Peyer's patch (tissue), 4 donors: ENCODE measurements around the gene MAML3. TPM values are rescaled to one million over a fixed set of nuclear protein-coding genes. Genes with fewer than 3 reads are reported as not detected.

Experiments used
- DNase-seq, 3 donors: peaks; one replicate each; pipeline ENCODE4 v3.0.0-alpha.2; 2017 to 2019
- H3K27ac ChIP-seq, 4 donors: fragments of 200-600 bp; sonication (generic); one replicate each; pipeline ENCODE4 v1.5.1; 2016 to 2019
- H3K27me3 ChIP-seq, 2 donors: fragments of 200-600 bp; sonication (generic); one replicate each; pipeline ENCODE4 v1.5.1; 2019
- H3K36me3 ChIP-seq, 3 donors: fragments of 200-600 bp; sonication (generic); one replicate each; pipeline ENCODE4 v1.5.1; 2016 to 2019
- H3K4me1 ChIP-seq, 4 donors: fragments of 200-600 bp; sonication (generic); one replicate each; pipeline ENCODE4 v1.5.1; 2016 to 2019
- H3K4me3 ChIP-seq, 4 donors: fragments of 200-600 bp; sonication (generic); 1 replicate in 3 of 4; 2 replicates in 1 of 4; pipeline ENCODE4 v1.5.1; 2016 to 2019; ENCODE audit warnings: mild to moderate bottlenecking in 1 of 4
- H3K9me3 ChIP-seq, 4 donors: fragments of 200-600 bp; sonication (generic); one replicate each; pipeline ENCODE4 v1.5.1; 2016 to 2019; ENCODE audit warnings: mild to moderate bottlenecking in 1 of 4
- CTCF ChIP-seq, 6 experiments: fragments of 450-650 bp in 4 of 6; fragments of 200-600 bp in 2 of 6; sonication (generic) in 1 of 6; IDR thresholded peaks; one replicate each; pipeline ENCODE4 v1.5.1; 2017 to 2019; ENCODE audit warnings: antibody characterized with exemption in 6 of 6, mild to moderate bottlenecking in 3 of 6, moderate library complexity in 1 of 6
- POLR2A ChIP-seq, 2 donors: fragments of 450-650 bp; IDR thresholded peaks; one replicate each; pipeline ENCODE4 v1.5.1; 2017; ENCODE audit warnings: antibody characterized with exemption in 2 of 2, mild to moderate bottlenecking in 2 of 2, moderate library complexity in 2 of 2
- total RNA-seq, 4 donors: library from RNA; depleted of rRNA; stranded (reverse); fragments of >200 nt; gene quantifications; one replicate each; pipeline ENCODE4 v1.1.0, GENCODE V29; 2016

MAML3 gene
- total RNA-seq, 4 donors from 2014 or later: 6.5 to 44.6 (median 22.1) TPM

GRCh38 chr4:139896091-139896604 is 257.8 kb downstream of the MAML3 start:
- no peaks in the 10 kb centered on the region for H3K4me1 ChIP-seq
- no peaks in the 10 kb centered on the region for H3K27me3 ChIP-seq
- no peak overlapping the region for H3K4me3 ChIP-seq
- no peak for DNase-seq
- no peaks in the 10 kb centered on the region for H3K36me3 ChIP-seq
- no peak for TF ChIP-seq CTCF (IDR thresholded peaks at IDR 0.05)
- TF ChIP-seq POLR2A (IDR thresholded peaks at IDR 0.05): no peak
- H3K9me3 ChIP-seq: no peaks in the 10 kb centered on the region
- H3K27ac ChIP-seq: no peak overlapping the region

GRCh38 chr4:139893801-139894200 is 260.2 kb downstream of the MAML3 start:
- Histone ChIP-seq H3K9me3 (no peaks in the 10 kb centered on the region), H3K4me1 (no peaks in the 10 kb centered on the region), H3K27me3 (no peaks in the 10 kb centered on the region), H3K4me3 (no peak overlapping the region), H3K27ac (no peak overlapping the region), H3K36me3 (no peaks in the 10 kb centered on the region)
- TF ChIP-seq POLR2A (IDR thresholded peaks at IDR 0.05) (no peak), CTCF (IDR thresholded peaks at IDR 0.05) (no peak)
- no peak for DNase-seq

GRCh38 chr4:139892973-139893736 is 260.8 kb downstream of the MAML3 start:
- TF ChIP-seq CTCF (IDR thresholded peaks at IDR 0.05) (no peak), POLR2A (IDR thresholded peaks at IDR 0.05) (no peak)

GRCh38 chr4:139890816-139891215 is 263.2 kb downstream of the MAML3 start:
- Histone ChIP-seq H3K4me1 (peaks cover 0 to 9% (median 0%) of the 10 kb centered on the region in 4 donors), H3K27me3 (no peaks in the 10 kb centered on the region), H3K36me3 (no peaks in the 10 kb centered on the region), H3K9me3 (no peaks in the 10 kb centered on the region), H3K27ac (no peak overlapping the region), H3K4me3 (no peak overlapping the region)
- TF ChIP-seq POLR2A (IDR thresholded peaks at IDR 0.05) (no peak), CTCF (IDR thresholded peaks at IDR 0.05) (no peak)
- no peak for DNase-seq

More at GRCh38 chr4:139892973-139893736, 260.8 kb downstream of the MAML3 start:
- H3K27ac ChIP-seq: no peak overlapping the region
- H3K36me3 ChIP-seq: no peaks in the 10 kb centered on the region
- no peaks in the 10 kb centered on the region for H3K27me3 ChIP-seq
- no peak for DNase-seq
- no peaks in the 10 kb centered on the region for H3K9me3 ChIP-seq
- no peaks in the 10 kb centered on the region for H3K4me1 ChIP-seq
- H3K4me3 ChIP-seq: no peak overlapping the region

- Histone ChIP-seq H3K9me3 (no peaks in the 10 kb centered on the region), H3K36me3 (no peaks in the 10 kb centered on the region), H3K4me3 (no peak overlapping the region), H3K4me1 (peaks cover 0 to 9% (median 0%) of the 10 kb centered on the region in 4 donors), H3K27ac (no peak overlapping the region), H3K27me3 (no peaks in the 10 kb centered on the region)
- DNase-seq: no peak
- no peak for TF ChIP-seq POLR2A (IDR thresholded peaks at IDR 0.05)
- no peak for TF ChIP-seq CTCF (IDR thresholded peaks at IDR 0.05)
These were observed 264.1 kb downstream of the MAML3 start for GRCh38 chr4:139889901-139890300.
